Endothelial cell of umbilical vein (primary cell): ENCODE data around the gene LPAR1. TPM values are rescaled to one million over a fixed set of nuclear protein-coding genes. Genes with fewer than 3 reads are reported as not detected.

Source experiments
- BruUV-seq: library from RNA; stranded (reverse); fragments of 400-500 nt; replicated peaks from 2 replicates; lab custom pipeline; 2021; lab: Mats Ljungman, UMichigan
- CTCF ChIA-PET: fragments of 300-600, 350-600 bp; sonication (Branson Sonifier 250); formaldehyde crosslinking; loops from one replicate; lab custom pipeline; 2021; ENCODE audit warnings: antibody characterized with exemption, inconsistent platforms; lab: Charles Lee
- POLR2A ChIA-PET: fragments of 300-600, 350-600 bp; sonication (Branson Sonifier 250); formaldehyde crosslinking; loops from one replicate; lab custom pipeline; 2021; ENCODE audit warnings: antibody characterized with exemption, inconsistent platforms; lab: Charles Lee
- DNase-seq: peaks from one replicate; pipeline ENCODE4 v3.0.0-alpha.2; 2011; ENCODE audit warnings: low read depth, low spot score
- FAIRE-seq: peaks from 2 replicates; lab custom pipeline; 2011; peaks lifted over from hg19 to GRCh38; lab: Jason Lieb, UNC
- H2AFZ ChIP-seq: 2 replicates; pipeline ENCODE4 v1.6.0; 2012; ENCODE audit warnings: low read depth, low read length, control low read depth, inconsistent platforms
- H3K27ac ChIP-seq: 2 replicates; pipeline ENCODE4 v1.5.1; 2011; ENCODE audit warnings: low read depth, mild to moderate bottlenecking, control low read depth, low read length, moderate library complexity; ENCODE audit not compliant: insufficient read depth
- H3K27me3 ChIP-seq, 2 experiments: 2 replicates each; pipeline versions ENCODE4 v1.6.0 to v1.6.1; 2011; ENCODE audit warnings: low read length in 2 of 2, mixed read lengths in 1 of 2; ENCODE audit not compliant: control insufficient read depth in 2 of 2, insufficient read depth in 2 of 2
- H3K36me3 ChIP-seq, 2 experiments: 2 replicates in 1 of 2; 3 replicates in 1 of 2; pipeline ENCODE4 v1.5.1; 2011; ENCODE audit warnings: low read length in 2 of 2, mild to moderate bottlenecking in 1 of 2, moderate library complexity in 1 of 2; ENCODE audit not compliant: control insufficient read depth in 2 of 2, insufficient read depth in 2 of 2; ENCODE audit errors: extremely low read depth in 1 of 2
- H3K4me1 ChIP-seq: 3 replicates; pipeline ENCODE4 v1.5.1; 2011; ENCODE audit warnings: mild to moderate bottlenecking, low read length; ENCODE audit not compliant: control insufficient read depth, insufficient read depth; ENCODE audit errors: extremely low read depth
- H3K4me2 ChIP-seq: 2 replicates; pipeline ENCODE4 v1.6.1; 2011; ENCODE audit warnings: low read length, control low read depth, mixed read lengths; ENCODE audit not compliant: insufficient read depth
- H3K4me3 ChIP-seq, 3 experiments: fragments of 200-600 bp in 1 of 3; sonication (generic), shearing (Covaris generic) in 1 of 3; replicated peaks in 1 of 3; 2 replicates each; pipeline ENCODE4 v1.5.1; 2011 to 2016; ENCODE audit warnings: control low read depth in 3 of 3, low read length in 3 of 3, mild to moderate bottlenecking in 2 of 3, inconsistent platforms in 1 of 3, low read depth in 1 of 3, moderate library complexity in 1 of 3; ENCODE audit not compliant: insufficient read depth in 1 of 3
- H3K79me2 ChIP-seq: 2 replicates; pipeline ENCODE4 v1.6.0; 2012; ENCODE audit warnings: low read length, inconsistent platforms; ENCODE audit not compliant: control insufficient read depth, insufficient read depth
- H3K9ac ChIP-seq: replicated peaks from 2 replicates; pipeline ENCODE3; 2011; ENCODE audit warnings: low read length, control low read depth; ENCODE audit not compliant: insufficient read depth; ENCODE audit errors: extremely low read depth
- H3K9me1 ChIP-seq: replicated peaks from 3 replicates; pipeline ENCODE4 v1.6.0; 2011; ENCODE audit warnings: mild to moderate bottlenecking, low read length; ENCODE audit not compliant: control insufficient read depth, insufficient read depth; ENCODE audit errors: extremely low read depth
- H3K9me3 ChIP-seq: replicated peaks from 2 replicates; pipeline ENCODE4 v1.5.1; 2012; ENCODE audit warnings: low read length, inconsistent platforms; ENCODE audit not compliant: control insufficient read depth, insufficient read depth
- H4K20me1 ChIP-seq: replicated peaks from 2 replicates; pipeline ENCODE3; 2011; ENCODE audit warnings: mild to moderate bottlenecking, low read length; ENCODE audit not compliant: control insufficient read depth, insufficient read depth; ENCODE audit errors: extremely low read depth
- CTCF ChIP-seq, 2 donors: IDR thresholded peaks; 1 replicate in 1 of 2; 2 replicates in 1 of 2; pipeline ENCODE4 v1.5.1; 2011; ENCODE audit warnings: low read length in 2 of 2, mild to moderate bottlenecking in 2 of 2, moderate library complexity in 2 of 2, control low read depth in 1 of 2, inconsistent platforms in 1 of 2, low read depth in 1 of 2; ENCODE audit not compliant: insufficient read depth in 1 of 2; ENCODE audit errors: extremely low read depth in 1 of 2
- EZH2 ChIP-seq: IDR thresholded peaks from 2 replicates; pipeline ENCODE4 v1.6.1; 2012; ENCODE audit warnings: borderline replicate concordance, low read depth, mild to moderate bottlenecking, moderate library complexity, low read length, inconsistent platforms; ENCODE audit not compliant: severe bottlenecking
- FOS ChIP-seq: IDR thresholded peaks from 2 replicates; pipeline ENCODE4 v1.6.1; 2011; ENCODE audit warnings: mild to moderate bottlenecking, low read length, moderate library complexity, borderline replicate concordance; ENCODE audit not compliant: insufficient read depth
- GATA2 ChIP-seq: IDR thresholded peaks from 2 replicates; pipeline ENCODE4 v1.7.0; 2011; ENCODE audit warnings: low read depth, mild to moderate bottlenecking, moderate library complexity, mixed read lengths, low read length; ENCODE audit not compliant: insufficient read length, insufficient read depth
- JUN ChIP-seq: IDR thresholded peaks from 2 replicates; pipeline ENCODE4 v1.6.1; 2011; ENCODE audit warnings: borderline replicate concordance, low read depth; ENCODE audit not compliant: insufficient read length, insufficient read depth
- MAX ChIP-seq: IDR thresholded peaks from 2 replicates; pipeline ENCODE4 v1.6.1; 2011; ENCODE audit not compliant: insufficient read depth, insufficient read length
- MYC ChIP-seq: IDR thresholded peaks from one replicate; pipeline ENCODE4 v1.6.1; 2011; ENCODE audit warnings: mild to moderate bottlenecking, low read depth, low read length
- POLR2A ChIP-seq: IDR thresholded peaks from 2 replicates; pipeline ENCODE4 v1.6.1; 2012; ENCODE audit warnings: low read depth, mild to moderate bottlenecking, control low read depth, low read length
- POLR2AphosphoS5 ChIP-seq: IDR thresholded peaks from 2 replicates; pipeline ENCODE4 v1.6.1; 2012; ENCODE audit warnings: low read depth, mild to moderate bottlenecking, control low read depth, low read length, moderate library complexity; ENCODE audit not compliant: insufficient read depth
- dilution Hi-C: fragments of 300-500 bp; cut with MboI; formaldehyde crosslinking; loops from one replicate; pipeline ENCODE4 v1.15.0; 2019; ENCODE audit warnings: low sequenced_read_pairs; ENCODE audit not compliant: extremely low pct_ligation_motif_present
- intact Hi-C: fragments of 100-400 bp; cut with micrococcal nuclease; formaldehyde crosslinking; loops from one replicate; pipeline ENCODE4 v1.10.0; 2022
- polyA plus RNA-seq, 4 experiments: library from polyadenylated mRNA; depleted of rRNA in 3 of 4; stranded (reverse) in 3 of 4; unstranded in 1 of 4; fragments of >200 nt; gene quantifications; 2 replicates each; pipeline versions ENCODE4 v1.2.1 to v1.2.3, GENCODE V29; 2011 to 2012; ENCODE audit warnings: missing spikeins in 1 of 4
- total RNA-seq: library from RNA; stranded (reverse); gene quantifications from 2 replicates; pipeline ENCODE4 v1.2.3, GENCODE V29; 2021

LPAR1 gene
- total and polyA plus RNA-seq, 2 donors (not counting 3 experiments of a cell fraction or from before 2014, with no cell fraction given): 0.88 to 3.0 TPM

GRCh38 chr9:111023128-111023527 is 15.1 kb downstream of the LPAR1 start:
- CTCF ChIA-PET: no interaction called here
- dilution Hi-C loops: no loop called here
- no peak overlapping the region for H3K4me2 ChIP-seq
- intact Hi-C loops: no loop called here
- no peak overlapping the region for H2AFZ ChIP-seq
- no peak overlapping the region for H3K9ac ChIP-seq
- POLR2A ChIA-PET: no interaction called here
- FAIRE-seq (no peak), DNase-seq (no peak)
- H4K20me1 ChIP-seq: no peaks in the 10 kb centered on the region
- H3K36me3 ChIP-seq: no peaks in the 10 kb centered on the region
- H3K9me3 ChIP-seq: no peaks in the 10 kb centered on the region
- no peaks in the 10 kb centered on the region for H3K79me2 ChIP-seq
- no peak overlapping the region for H3K4me3 ChIP-seq
- no peaks in the 10 kb centered on the region for H3K27me3 ChIP-seq
- BruUV-seq: no TSS peak
- TF ChIP-seq POLR2A (no peak), MYC (no peak), JUN (no peak), MAX (no peak), EZH2 (no peak), CTCF (IDR thresholded peaks at IDR 0.05; ENCODE audit: extremely low read depth in 1 of 2, insufficient read depth in 1 of 2, low read depth in 1 of 2, low read length in 2 of 2) (no peak), POLR2AphosphoS5 (no peak), GATA2 (no peak), FOS (no peak)
- H3K27ac ChIP-seq: no peak overlapping the region
- no peaks in the 10 kb centered on the region for H3K4me1 ChIP-seq
- no peaks in the 10 kb centered on the region for H3K9me1 ChIP-seq
